GM06990 (cell line): ENCODE results near the gene ANKMY1.

ENCODE experiments used
- DNase-seq: peaks from one replicate; pipeline ENCODE4 v3.0.0-alpha.2; 2011; ENCODE audit not compliant: insufficient read length; ENCODE audit errors: extremely low read depth
- H3K27me3 ChIP-seq: replicated peaks from 2 replicates; pipeline ENCODE4 v1.6.0; 2011; ENCODE audit warnings: low read length; ENCODE audit not compliant: control insufficient read depth, insufficient read depth
- H3K36me3 ChIP-seq: 2 replicates; pipeline ENCODE4 v1.5.1; 2011; ENCODE audit warnings: low read length; ENCODE audit not compliant: control insufficient read depth, insufficient read depth
- H3K4me3 ChIP-seq: replicated peaks from 2 replicates; pipeline ENCODE4 v1.5.1; 2011; ENCODE audit warnings: low read depth, mild to moderate bottlenecking, control low read depth, low read length
- CTCF ChIP-seq: IDR thresholded peaks from 2 replicates; pipeline ENCODE4 v1.5.1; 2011; ENCODE audit warnings: low read length, control low read depth, mild to moderate bottlenecking, inconsistent platforms; ENCODE audit not compliant: insufficient read depth, poor library complexity, severe bottlenecking

The ANKMY1 gene

GRCh38 chr2:240603846-240604245 lies 46.1 kb upstream of the ANKMY1 start:
- H3K36me3 ChIP-seq = peaks cover 7% of the 10 kb centered on the region
- no peak overlapping the region for H3K4me3 ChIP-seq
- no peak for TF ChIP-seq CTCF
- H3K27me3 ChIP-seq = no peaks in the 10 kb centered on the region
- DNase-seq = no peak

- DNase-seq = no peak
- no peaks in the 10 kb centered on the region for H3K27me3 ChIP-seq
- H3K36me3 ChIP-seq = peaks cover 8% of the 10 kb centered on the region
- no peak for TF ChIP-seq CTCF
- H3K4me3 ChIP-seq = no peak overlapping the region
Measured at GRCh38 chr2:240603081-240603835, 45.5 kb upstream of the ANKMY1 start.

- no peak for DNase-seq
- H3K36me3 ChIP-seq = peaks cover 13% of the 10 kb centered on the region
- no peak overlapping the region for H3K4me3 ChIP-seq
- no peak for TF ChIP-seq CTCF
- H3K27me3 ChIP-seq = no peaks in the 10 kb centered on the region
Measured at GRCh38 chr2:240602266-240603050, 44.7 kb upstream of the ANKMY1 start.

- Histone ChIP-seq H3K4me3 (no peak overlapping the region), H3K27me3 (no peaks in the 10 kb centered on the region), H3K36me3 (peaks cover 16% of the 10 kb centered on the region)
- DNase-seq = no peak
- no peak for TF ChIP-seq CTCF
Measured at GRCh38 chr2:240601831-240602160, 44.0 kb upstream of the ANKMY1 start.

GRCh38 chr2:240601061-240601830 lies 43.5 kb upstream of the ANKMY1 start:
- no peak for DNase-seq
- Histone ChIP-seq H3K36me3 (peaks cover 18% of the 10 kb centered on the region), H3K4me3 (no peak overlapping the region), H3K27me3 (no peaks in the 10 kb centered on the region)
- no peak for TF ChIP-seq CTCF
